Measurements from ENCODE around the gene JUND.

JUND gene

DNA sequence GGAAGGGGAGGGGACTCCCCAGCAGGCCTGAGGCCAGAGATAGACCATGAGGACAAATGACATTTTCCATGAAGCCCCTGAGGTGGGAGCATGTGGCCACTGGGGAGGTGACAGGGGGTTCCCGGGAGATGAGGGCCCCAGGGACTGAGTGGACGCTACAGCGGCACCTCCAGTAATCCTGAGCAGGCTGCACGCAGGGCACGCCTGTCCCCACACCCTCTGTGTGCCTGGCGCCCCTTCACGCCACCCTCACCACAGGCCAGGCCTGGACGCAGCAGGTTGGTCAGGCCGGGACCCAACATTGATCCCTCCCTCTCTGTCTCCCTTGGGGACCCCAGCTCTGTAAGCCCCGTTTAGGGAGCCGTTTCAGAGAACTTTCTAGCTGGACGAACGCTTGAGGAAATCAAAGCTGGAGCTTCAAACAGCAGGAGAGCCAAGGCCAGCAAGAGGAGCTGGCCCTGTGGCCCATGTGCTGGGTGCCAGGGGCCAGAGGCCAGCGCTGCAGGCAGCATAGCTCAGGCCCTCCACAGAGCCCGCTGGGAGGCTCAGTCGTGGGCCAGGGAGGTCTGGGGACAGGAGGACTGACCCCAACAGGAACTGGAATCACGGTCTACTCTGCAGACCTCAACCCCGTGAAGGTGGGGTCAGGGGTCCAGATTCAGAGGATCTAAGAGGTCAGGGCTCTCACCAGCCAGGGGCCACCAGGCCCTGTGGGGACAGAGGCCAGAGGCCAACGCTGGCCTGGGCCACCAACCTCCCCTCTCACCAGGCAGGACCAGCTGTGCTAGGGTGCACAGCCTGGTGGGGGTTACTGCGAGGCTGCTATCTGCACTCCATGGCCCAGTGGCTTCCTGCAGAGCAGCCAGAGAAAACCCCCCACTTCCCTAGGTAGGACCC, 26.9 kb upstream of the JUND start:
- no peak for FAIRE-seq

DNA sequence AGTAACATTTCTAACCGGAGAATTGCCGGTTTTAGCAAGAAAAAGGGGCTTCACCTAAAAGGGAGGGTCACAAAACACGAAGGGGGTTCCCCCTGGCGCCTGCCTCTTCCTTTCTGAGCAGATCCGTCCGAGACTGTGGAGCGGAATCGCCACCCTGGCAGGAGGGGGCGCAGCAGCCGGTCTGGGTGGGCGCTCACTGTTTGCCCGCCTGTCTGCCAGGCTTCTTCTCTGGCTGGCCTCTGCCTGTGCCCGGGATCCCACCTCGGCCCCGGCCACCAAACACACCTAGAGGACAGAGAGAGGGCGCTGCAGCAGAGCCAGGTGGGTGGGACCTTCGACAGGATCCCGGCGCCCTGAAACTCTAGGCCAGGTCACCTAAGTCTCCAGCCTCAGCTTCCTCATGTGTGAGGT, 25.9 kb upstream of the JUND start:
- FAIRE-seq, result no peak

DNA sequence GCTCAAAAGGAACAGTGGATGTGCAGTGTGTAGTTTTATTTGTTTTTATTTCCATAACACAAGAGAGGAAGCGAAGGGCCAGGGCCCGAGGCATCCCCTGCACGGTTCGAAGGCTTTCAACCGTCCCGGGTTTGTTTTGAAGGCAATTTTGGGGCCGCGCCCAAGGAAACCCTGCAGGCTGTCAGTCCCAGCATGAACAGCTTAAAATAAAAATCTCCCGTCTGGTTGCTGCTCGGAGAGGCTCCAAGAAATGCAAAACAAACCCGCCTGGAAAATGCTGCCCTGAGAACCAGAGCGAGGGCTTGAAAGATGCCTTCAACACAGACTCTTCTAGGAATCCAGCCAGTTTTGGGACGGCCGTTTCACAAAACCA, 25.5 kb upstream of the JUND start:
- no peak for FAIRE-seq

GRCh38 chr19:18306209-18306887, 24.9 kb upstream of the JUND start:
- no peak for FAIRE-seq

DNA sequence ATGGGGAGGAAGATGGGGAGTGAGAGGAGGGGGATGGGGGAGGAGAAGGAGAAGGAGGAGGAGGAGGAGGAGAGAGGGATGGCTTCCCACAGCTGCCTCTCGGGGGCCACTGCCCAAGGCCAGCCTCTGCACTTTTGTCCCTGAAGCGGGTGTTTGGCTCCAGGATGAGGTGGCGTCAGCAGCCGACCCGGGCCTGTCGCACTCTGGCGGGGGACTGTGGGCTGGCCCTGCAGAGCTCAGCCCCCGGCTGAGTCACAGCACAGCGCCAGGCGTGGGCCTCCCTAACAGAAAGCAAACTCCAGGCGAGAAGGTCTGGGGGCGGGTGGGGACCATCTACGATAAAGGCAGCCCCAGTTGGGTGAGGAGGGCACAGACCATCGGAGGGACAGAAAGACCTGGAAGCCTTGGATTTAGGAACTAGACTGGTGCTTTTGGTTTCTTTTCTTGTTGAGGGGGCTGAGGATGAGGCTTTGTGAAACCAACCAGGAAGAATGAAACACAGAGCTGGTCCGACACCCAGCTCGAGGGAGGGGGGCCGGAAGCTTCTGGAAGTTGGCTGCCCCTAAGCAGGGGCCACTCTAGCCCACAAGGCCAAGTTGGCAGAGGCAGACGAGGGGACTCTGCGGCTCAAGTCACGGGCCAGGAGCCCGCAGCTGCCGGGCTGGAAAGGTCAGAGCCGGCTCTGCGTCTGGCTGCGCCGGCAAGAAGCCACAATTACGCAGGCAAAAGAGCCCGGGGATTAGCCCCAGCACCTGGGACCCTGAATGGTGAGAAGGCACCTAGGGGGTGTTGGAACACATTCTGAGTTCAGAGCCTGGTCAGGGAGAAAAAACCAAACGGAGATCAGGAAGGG, 23.3 kb upstream of the JUND start:
- no peak for FAIRE-seq

DNA sequence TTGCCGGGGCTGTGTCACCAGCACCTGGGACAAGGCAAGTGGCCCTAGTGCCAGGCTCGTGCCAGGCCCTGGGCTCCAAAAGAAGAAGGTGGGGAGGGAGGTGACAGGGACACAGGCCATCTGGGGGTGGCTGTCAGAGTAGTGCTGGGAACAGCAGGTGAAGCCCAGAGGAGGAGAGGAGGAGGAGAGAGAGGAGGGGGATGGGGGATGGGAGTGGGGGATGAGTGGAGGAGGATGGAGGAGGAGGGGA, 22.7 kb upstream of the JUND start:
- FAIRE-seq, result no peak

DNA sequence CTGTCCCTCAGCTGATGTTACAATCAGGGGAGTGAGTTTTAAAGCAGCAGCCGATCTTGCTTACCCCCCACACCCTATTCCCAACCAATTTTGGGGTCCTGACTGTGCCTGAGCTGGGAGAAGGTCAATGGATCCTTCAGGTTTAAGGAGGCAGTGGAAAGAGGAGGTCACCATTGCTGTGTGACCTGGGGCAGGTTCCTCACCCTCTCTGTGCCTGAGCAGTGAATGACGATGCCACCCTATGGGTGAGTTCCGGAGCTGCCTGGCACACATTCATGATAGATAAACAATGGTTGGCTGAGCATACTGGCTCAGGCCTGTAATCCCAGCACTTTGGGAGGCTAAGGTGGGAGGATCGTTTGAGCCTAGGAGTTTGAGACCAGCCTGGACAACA, 20.3 kb upstream of the JUND start:
- FAIRE-seq, result no peak

DNA sequence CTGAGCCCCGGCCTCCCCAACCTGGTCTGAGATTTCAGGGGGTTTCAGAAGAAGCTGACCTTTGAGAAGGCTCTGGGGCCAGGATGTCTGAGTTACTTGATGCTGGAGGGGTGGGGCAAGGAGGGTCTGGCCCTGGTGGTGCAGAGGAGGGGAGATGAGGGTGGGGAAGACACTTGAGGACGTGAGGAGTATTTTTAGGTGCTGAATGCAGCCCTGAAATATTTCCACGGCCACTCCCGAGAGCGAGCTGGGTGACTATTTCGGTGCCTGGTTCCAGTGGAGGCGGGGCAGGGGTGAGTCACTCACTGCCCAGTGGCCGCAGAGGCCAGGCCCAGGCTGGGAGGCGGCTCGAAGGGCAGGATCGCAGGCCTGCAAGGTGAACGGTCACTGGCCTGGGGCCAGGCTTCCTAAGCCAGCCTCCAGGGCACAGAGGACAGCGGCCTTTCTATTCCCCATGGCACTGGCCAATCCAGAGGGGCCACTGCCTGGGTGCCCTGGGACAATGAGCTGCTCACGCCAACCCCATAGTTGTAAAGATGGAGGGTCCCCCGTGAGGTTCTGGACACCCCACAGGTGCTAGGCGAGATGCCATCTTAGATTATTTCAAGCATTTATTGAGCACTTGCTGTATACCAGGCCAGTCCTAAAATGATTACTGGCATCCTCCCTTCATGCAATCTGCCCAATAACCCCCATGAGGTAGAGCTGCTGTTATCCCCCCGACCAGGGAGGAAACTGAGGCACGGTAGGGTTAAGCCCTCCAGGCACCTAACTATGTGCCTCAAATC, 19.7 kb upstream of the JUND start:
- FAIRE-seq, result no peak

GRCh38 chr19:18299654-18300053, 18.2 kb upstream of the JUND start:
- FAIRE-seq, result no peak

- no peak for FAIRE-seq
These were observed 17.2 kb upstream of the JUND start for GRCh38 chr19:18298601-18299000.

DNA sequence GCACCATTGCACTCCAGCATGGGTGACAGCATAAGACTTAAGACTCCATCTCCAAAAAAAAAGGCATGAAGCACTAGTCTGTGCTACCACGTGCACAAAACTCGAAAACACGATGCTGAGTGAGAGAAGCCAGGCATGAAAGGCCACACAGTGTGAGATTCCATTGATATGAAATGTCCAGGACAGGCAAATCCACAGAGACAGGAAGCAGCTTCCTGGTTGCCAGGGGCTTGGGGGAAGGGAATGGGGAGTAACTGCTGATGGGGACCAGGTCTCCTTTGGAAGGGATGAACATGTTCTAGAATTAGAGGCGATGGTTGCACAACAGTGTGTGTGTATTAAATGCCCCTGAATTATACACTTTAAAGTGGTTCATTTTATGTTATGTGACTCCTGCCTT, 15.9 kb upstream of the JUND start:
- no peak for FAIRE-seq

DNA sequence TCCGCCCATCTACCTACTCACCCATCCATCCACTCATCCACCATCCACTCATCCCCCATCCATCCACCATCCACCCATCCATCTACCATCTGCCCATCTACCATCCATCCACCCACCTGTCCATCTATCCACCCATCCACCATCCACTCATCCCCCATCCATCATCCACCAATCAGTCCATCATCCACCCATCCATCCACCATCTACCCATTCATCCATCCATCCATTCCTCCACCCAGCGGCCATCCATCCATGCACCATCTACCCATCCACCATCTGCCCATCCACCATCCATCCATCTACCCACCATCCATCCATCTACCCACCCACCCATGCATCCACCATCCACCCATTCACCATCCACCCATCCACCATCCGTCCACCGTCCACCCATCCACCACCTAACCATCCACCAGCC, 13.6 kb upstream of the JUND start:
- FAIRE-seq, result no peak

DNA sequence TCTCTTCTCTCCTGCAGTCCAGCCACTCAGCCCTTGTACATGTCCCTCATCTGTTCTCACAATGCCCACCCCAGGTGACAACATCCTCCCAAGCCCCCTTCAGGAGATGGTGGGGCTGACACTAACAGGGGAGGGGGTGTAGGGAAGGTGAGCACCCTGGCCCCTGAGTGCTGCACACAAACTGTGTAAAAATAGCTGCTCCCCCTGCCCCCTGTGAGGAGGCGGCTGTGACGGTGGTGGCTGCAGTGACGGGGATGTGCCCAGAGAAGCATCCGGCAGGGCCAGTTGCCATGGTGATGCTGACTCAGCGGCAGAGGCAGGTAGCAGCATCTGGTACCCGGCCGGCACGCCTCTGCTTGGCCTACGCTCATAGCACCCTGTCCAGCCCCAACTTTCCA, 13.0 kb upstream of the JUND start:
- no peak for FAIRE-seq

DNA sequence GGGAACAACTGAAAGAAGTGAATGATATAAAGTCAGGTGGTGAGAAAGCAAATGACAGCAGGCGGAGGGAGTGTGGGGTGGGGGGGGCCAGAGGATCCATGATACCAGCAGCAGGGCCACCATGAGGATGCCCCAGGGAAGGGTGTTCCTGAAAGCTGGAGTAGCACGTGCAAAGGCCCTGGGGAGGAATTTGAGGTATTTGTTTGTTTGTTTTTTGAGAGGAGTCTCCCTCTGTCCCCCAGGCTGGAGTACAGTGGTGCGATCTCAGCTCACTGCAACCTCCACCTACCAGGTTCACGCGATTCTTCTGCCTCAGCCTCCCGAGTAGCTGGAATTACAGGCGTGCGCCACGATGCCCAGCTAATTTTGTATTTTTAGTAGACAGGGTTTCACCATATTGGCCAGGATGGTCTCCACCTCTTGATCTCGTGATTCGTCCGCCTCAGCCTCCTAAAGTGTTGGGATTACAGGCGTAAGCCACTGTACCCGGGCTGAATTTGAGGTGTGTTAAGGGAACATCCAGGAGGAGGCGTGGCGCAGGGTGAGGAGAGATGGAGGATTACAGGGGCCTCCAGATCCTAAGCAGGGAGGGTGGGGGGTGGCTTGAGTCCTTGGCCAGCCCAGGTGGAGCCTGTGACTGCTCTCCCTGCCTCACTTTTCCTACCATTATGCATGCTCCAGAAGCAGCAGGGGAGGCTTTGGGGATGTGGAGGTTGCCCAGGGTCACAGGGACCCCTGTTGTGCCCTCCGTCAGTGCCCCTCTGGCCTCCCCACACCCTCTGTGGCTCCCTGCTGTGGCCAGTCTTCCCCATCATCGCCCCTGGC, 12.4 kb upstream of the JUND start:
- no peak for FAIRE-seq

GRCh38 chr19:18292810-18293641, 11.6 kb upstream of the JUND start:
- FAIRE-seq, result no peak

GRCh38 chr19:18292462-18292809, 11.0 kb upstream of the JUND start:
- no peak for FAIRE-seq

- no peak for FAIRE-seq
These were observed 10.4 kb upstream of the JUND start for GRCh38 chr19:18291590-18292461.

DNA sequence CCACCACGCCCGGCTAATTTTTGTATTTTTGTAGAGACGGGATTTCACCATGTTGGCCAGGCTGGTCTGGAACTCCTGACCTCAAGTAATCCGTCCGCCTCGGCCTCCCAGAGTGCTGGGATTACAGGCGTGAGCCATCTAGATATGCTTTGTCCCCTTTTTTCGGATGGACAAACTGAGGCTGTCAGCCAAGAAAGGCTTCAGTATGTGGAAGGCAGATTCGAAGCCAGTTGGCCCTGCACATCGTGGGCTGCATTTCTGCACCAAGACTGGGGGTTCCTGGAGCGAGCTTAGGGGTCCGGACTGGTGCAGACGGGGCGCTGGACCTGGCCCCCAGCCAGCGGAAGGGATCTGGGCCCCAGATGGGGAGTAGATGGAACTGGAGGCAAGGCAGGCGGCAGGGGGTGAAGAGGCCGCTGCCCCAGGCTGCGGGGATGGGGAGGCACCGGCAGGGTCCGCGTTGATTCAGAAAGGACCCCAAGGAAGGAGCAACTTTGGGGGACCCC, 9.7 kb upstream of the JUND start:
- no peak for FAIRE-seq

- FAIRE-seq, result no peak
These were observed 9.0 kb upstream of the JUND start for GRCh38 chr19:18290302-18291018.
